Measurements from ENCODE around the gene MUC6.

The MUC6 gene

DNA sequence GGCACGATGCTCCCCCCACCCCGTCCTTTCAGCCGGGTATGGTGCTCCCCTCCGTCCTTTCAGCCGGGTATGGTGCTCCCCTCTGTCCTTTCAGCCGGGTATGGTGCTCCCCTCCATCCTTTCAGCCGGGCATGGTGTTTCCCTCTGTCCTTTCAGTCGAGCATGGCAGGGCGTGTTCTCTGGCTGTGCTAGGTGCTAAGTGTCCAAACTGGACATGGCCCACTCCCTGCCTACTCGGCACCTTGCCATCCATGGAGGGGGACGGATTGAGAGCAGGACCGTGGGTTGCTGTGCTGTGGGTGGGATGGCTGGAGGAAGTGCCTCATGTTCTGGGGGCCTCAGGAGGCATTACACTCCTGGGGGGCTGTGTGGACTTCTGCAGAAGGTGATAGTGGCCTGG lies 45.5 kb downstream of the MUC6 start:
- DNase-seq, result no peak
- Histone ChIP-seq H3K4me3 (ENCODE audit: control insufficient read depth in 1 of 7, extremely low read depth in 1 of 7, insufficient read depth in 4 of 7, low read depth in 2 of 7, low read length in 6 of 7) (no peak overlapping the region), H3K27ac (ENCODE audit: insufficient read depth in 1 of 2, low read depth in 1 of 2, low read length in 2 of 2, poor library complexity in 1 of 2, severe bottlenecking in 2 of 2) (no peak overlapping the region), H3K4me1 (ENCODE audit: control extremely low read depth in 1 of 4, control insufficient read depth in 4 of 4, insufficient read depth in 4 of 4, low read length in 3 of 4) (peaks cover 0 to 3% (median 0%) of the 10 kb centered on the region in 4 experiments), H3K27me3 (replicated peaks in 2 of 5; ENCODE audit: control insufficient read depth in 4 of 5, insufficient read depth in 5 of 5, low read length in 4 of 5) (no peaks in the 10 kb centered on the region), H3K36me3 (ENCODE audit: control insufficient read depth in 4 of 4, insufficient read depth in 4 of 4, low read length in 3 of 4) (peaks cover 19 to 82% (median 58%) of the 10 kb centered on the region in 4 experiments), H3K9me3 (ENCODE audit: control extremely low read depth in 1 of 5, control insufficient read depth in 4 of 5, insufficient read depth in 2 of 5, low read depth in 1 of 5, low read length in 4 of 5) (no peaks in the 10 kb centered on the region)
- CTCF ChIA-PET, result no interaction called here
- 98% methylated on average over 11 of the region's 12 CpGs for WGBS (ENCODE audit: insufficient coverage)
- POLR2A ChIA-PET, result no interaction called here

DNA sequence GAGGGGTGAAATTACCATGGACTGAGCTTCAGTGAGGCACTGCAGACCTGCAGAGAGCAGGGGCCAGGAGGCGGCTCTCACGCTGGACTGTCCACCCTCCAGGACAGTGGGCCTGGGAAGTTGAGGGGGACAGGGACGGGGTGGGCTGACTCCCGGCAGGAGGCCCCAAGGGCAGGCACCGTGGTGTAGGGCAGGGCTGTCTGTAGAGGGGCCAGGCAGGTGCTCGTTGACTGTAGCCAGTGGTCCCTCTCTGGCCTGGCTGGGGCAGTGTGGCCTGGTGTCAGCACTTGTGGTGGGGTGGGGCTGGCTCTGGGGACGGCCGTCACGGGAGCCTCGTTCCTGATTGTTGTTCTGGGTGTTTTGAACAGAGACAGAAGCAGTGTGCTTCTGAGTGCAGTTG lies 46.4 kb downstream of the MUC6 start:
- H3K4me3 ChIP-seq (ENCODE audit: control insufficient read depth in 1 of 7, extremely low read depth in 1 of 7, insufficient read depth in 4 of 7, low read depth in 2 of 7, low read length in 6 of 7), result no peak overlapping the region
- no peaks in the 10 kb centered on the region for H3K27me3 ChIP-seq (replicated peaks in 2 of 5; ENCODE audit: control insufficient read depth in 4 of 5, insufficient read depth in 5 of 5, low read length in 4 of 5)
- H3K4me1 ChIP-seq (ENCODE audit: control extremely low read depth in 1 of 4, control insufficient read depth in 4 of 4, insufficient read depth in 4 of 4, low read length in 3 of 4), result peaks cover 0 to 3% (median 0%) of the 10 kb centered on the region in 4 experiments
- ChIA-PET POLR2A (no interaction called here), CTCF (no interaction called here)
- WGBS (ENCODE audit: insufficient coverage), result 96% methylated on average over 6 of the region's 10 CpGs
- no peak overlapping the region for H3K27ac ChIP-seq (ENCODE audit: insufficient read depth in 1 of 2, low read depth in 1 of 2, low read length in 2 of 2, poor library complexity in 1 of 2, severe bottlenecking in 2 of 2)
- no peaks in the 10 kb centered on the region for H3K9me3 ChIP-seq (ENCODE audit: control extremely low read depth in 1 of 5, control insufficient read depth in 4 of 5, insufficient read depth in 2 of 5, low read depth in 1 of 5, low read length in 4 of 5)
- no peak for DNase-seq
- H3K36me3 ChIP-seq (ENCODE audit: control insufficient read depth in 4 of 4, insufficient read depth in 4 of 4, low read length in 3 of 4), result peaks cover 26 to 85% (median 61%) of the 10 kb centered on the region in 4 experiments

DNA sequence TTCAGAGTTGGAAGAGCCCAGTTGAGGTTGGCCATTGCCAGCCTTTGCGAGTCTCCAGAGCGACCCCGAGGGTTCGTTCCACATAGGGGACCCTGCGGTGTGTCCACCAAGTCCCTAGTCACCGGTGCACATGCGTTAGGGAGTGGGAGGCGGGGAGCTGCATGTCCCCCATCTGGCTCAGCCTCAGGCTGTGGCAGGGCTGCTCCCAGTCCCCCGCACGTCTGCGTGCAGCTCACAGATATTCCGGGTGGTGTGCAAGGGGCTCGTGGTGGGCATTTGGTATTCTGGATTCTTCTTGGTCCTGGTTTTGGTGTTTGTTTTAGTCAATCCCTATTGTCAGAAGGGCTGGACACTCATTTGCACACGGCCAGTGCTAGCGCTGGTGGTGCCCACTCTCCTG lies 48.8 kb downstream of the MUC6 start:
- H3K27ac ChIP-seq (ENCODE audit: insufficient read depth in 1 of 2, low read depth in 1 of 2, low read length in 2 of 2, poor library complexity in 1 of 2, severe bottlenecking in 2 of 2), result no peak overlapping the region
- 99% methylated on average over 6 of the region's 15 CpGs for WGBS (ENCODE audit: insufficient coverage)
- ChIA-PET POLR2A (no interaction called here), CTCF (interaction anchor here (0.7 kb wide), 1 partner anchor 83 kb away, joined by 3 read pairs; no protein-coding TSS in a partner anchor)
- peaks cover 32 to 79% (median 58%) of the 10 kb centered on the region in 4 experiments for H3K36me3 ChIP-seq (ENCODE audit: control insufficient read depth in 4 of 4, insufficient read depth in 4 of 4, low read length in 3 of 4)
- no peaks in the 10 kb centered on the region for H3K9me3 ChIP-seq (ENCODE audit: control extremely low read depth in 1 of 5, control insufficient read depth in 4 of 5, insufficient read depth in 2 of 5, low read depth in 1 of 5, low read length in 4 of 5)
- H3K4me1 ChIP-seq (ENCODE audit: control extremely low read depth in 1 of 4, control insufficient read depth in 4 of 4, insufficient read depth in 4 of 4, low read length in 3 of 4), result peaks cover 0 to 3% (median 0%) of the 10 kb centered on the region in 4 experiments
- no peak overlapping the region for H3K4me3 ChIP-seq (ENCODE audit: control insufficient read depth in 1 of 7, extremely low read depth in 1 of 7, insufficient read depth in 4 of 7, low read depth in 2 of 7, low read length in 6 of 7)
- no peak for DNase-seq
- no peaks in the 10 kb centered on the region for H3K27me3 ChIP-seq (replicated peaks in 2 of 5; ENCODE audit: control insufficient read depth in 4 of 5, insufficient read depth in 5 of 5, low read length in 4 of 5)

DNA sequence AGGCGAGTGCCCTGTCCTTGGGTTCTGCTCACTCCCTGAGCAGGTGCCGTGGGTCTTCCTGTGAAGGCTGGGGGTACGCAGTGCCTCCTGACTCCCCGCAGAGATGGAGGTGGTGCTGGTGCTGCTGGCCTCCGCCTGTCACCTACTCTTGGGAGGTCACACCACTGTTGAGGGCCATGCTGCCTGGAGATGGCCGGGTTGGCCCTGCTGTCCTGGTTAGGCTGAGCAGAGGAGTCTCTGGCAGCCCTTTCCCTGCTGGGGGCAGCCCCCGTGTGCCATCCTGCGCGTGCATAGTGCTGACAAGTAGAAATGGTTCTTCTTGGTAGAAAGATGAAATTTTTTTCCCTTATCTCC lies 49.6 kb downstream of the MUC6 start:
- H3K4me1 ChIP-seq (ENCODE audit: control extremely low read depth in 1 of 4, control insufficient read depth in 4 of 4, insufficient read depth in 4 of 4, low read length in 3 of 4), result peaks cover 0 to 3% (median 0%) of the 10 kb centered on the region in 4 experiments
- no peaks in the 10 kb centered on the region for H3K27me3 ChIP-seq (replicated peaks in 2 of 5; ENCODE audit: control insufficient read depth in 4 of 5, insufficient read depth in 5 of 5, low read length in 4 of 5)
- no peaks in the 10 kb centered on the region for H3K9me3 ChIP-seq (ENCODE audit: control extremely low read depth in 1 of 5, control insufficient read depth in 4 of 5, insufficient read depth in 2 of 5, low read depth in 1 of 5, low read length in 4 of 5)
- no peak for DNase-seq
- no peak overlapping the region for H3K4me3 ChIP-seq (ENCODE audit: control insufficient read depth in 1 of 7, extremely low read depth in 1 of 7, insufficient read depth in 4 of 7, low read depth in 2 of 7, low read length in 6 of 7)
- ChIA-PET POLR2A (no interaction called here), CTCF (no interaction called here)
- H3K27ac ChIP-seq (ENCODE audit: insufficient read depth in 1 of 2, low read depth in 1 of 2, low read length in 2 of 2, poor library complexity in 1 of 2, severe bottlenecking in 2 of 2), result no peak overlapping the region
- H3K36me3 ChIP-seq (ENCODE audit: control insufficient read depth in 4 of 4, insufficient read depth in 4 of 4, low read length in 3 of 4), result peaks cover 32 to 71% (median 56%) of the 10 kb centered on the region in 4 experiments
- 100% methylated on average over 7 of the region's 9 CpGs for WGBS (ENCODE audit: insufficient coverage)

DNA sequence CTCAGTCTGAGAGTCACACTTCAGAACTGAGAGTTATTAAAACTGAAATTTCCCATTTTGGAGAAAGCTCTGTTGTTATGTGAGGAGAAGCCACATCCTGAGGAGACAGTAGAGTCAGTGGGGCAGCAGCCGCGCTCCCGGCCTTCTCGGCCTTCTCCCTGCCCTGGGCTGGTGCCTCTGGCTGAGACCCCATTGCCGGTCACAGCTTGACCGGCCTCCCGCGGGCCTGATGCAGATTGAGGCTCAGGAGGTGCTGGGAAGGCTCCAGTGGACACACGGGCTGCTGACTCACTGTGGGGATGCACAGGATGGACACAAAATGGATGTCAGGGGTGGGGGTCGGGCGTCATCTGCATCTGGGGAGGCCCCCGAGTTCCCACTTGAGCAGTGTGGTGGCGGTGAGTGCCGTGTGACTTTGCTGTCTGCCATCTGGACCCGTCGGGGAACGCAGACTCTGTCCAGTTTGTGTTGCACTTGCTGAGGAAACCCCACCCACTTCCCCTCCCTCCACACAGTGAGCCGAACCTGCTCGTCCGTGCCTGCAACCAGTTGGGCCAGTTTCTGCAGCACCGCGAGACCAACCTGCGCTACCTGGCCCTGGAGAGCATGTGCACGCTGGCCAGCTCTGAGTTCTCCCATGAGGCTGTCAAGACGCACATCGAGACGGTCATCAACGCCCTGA lies 50.1 kb downstream of the MUC6 start:
- no peaks in the 10 kb centered on the region for H3K4me1 ChIP-seq (ENCODE audit: control extremely low read depth in 1 of 4, control insufficient read depth in 4 of 4, insufficient read depth in 4 of 4, low read length in 3 of 4)
- no peak for DNase-seq
- no peak overlapping the region for H3K4me3 ChIP-seq (ENCODE audit: control insufficient read depth in 1 of 7, extremely low read depth in 1 of 7, insufficient read depth in 4 of 7, low read depth in 2 of 7, low read length in 6 of 7)
- H3K36me3 ChIP-seq (ENCODE audit: control insufficient read depth in 4 of 4, insufficient read depth in 4 of 4, low read length in 3 of 4), result peaks cover 32 to 73% (median 60%) of the 10 kb centered on the region in 4 experiments
- 92% methylated on average over 24 of the region's 28 CpGs for WGBS (ENCODE audit: insufficient coverage)
- ChIA-PET POLR2A (no interaction called here), CTCF (no interaction called here)
- H3K27me3 ChIP-seq (replicated peaks in 2 of 5; ENCODE audit: control insufficient read depth in 4 of 5, insufficient read depth in 5 of 5, low read length in 4 of 5), result no peaks in the 10 kb centered on the region
- H3K9me3 ChIP-seq (ENCODE audit: control extremely low read depth in 1 of 5, control insufficient read depth in 4 of 5, insufficient read depth in 2 of 5, low read depth in 1 of 5, low read length in 4 of 5), result no peaks in the 10 kb centered on the region
- no peak overlapping the region for H3K27ac ChIP-seq (ENCODE audit: insufficient read depth in 1 of 2, low read depth in 1 of 2, low read length in 2 of 2, poor library complexity in 1 of 2, severe bottlenecking in 2 of 2)

- H3K36me3 ChIP-seq (ENCODE audit: control insufficient read depth in 4 of 4, insufficient read depth in 4 of 4, low read length in 3 of 4), result peaks cover 32 to 75% (median 62%) of the 10 kb centered on the region in 4 experiments
- no peaks in the 10 kb centered on the region for H3K9me3 ChIP-seq (ENCODE audit: control extremely low read depth in 1 of 5, control insufficient read depth in 4 of 5, insufficient read depth in 2 of 5, low read depth in 1 of 5, low read length in 4 of 5)
- ChIA-PET CTCF (no interaction called here), POLR2A (no interaction called here)
- no peaks in the 10 kb centered on the region for H3K4me1 ChIP-seq (ENCODE audit: control extremely low read depth in 1 of 4, control insufficient read depth in 4 of 4, insufficient read depth in 4 of 4, low read length in 3 of 4)
- H3K4me3 ChIP-seq (ENCODE audit: control insufficient read depth in 1 of 7, extremely low read depth in 1 of 7, insufficient read depth in 4 of 7, low read depth in 2 of 7, low read length in 6 of 7), result no peak overlapping the region
- no peak overlapping the region for H3K27ac ChIP-seq (ENCODE audit: insufficient read depth in 1 of 2, low read depth in 1 of 2, low read length in 2 of 2, poor library complexity in 1 of 2, severe bottlenecking in 2 of 2)
- no peak for DNase-seq
- H3K27me3 ChIP-seq (replicated peaks in 2 of 5; ENCODE audit: control insufficient read depth in 4 of 5, insufficient read depth in 5 of 5, low read length in 4 of 5), result no peaks in the 10 kb centered on the region
- over 99% methylated on average over 18 of the region's 20 CpGs for WGBS (ENCODE audit: insufficient coverage)
Measured at GRCh38 chr11:985848-986247, 50.7 kb downstream of the MUC6 start.

DNA sequence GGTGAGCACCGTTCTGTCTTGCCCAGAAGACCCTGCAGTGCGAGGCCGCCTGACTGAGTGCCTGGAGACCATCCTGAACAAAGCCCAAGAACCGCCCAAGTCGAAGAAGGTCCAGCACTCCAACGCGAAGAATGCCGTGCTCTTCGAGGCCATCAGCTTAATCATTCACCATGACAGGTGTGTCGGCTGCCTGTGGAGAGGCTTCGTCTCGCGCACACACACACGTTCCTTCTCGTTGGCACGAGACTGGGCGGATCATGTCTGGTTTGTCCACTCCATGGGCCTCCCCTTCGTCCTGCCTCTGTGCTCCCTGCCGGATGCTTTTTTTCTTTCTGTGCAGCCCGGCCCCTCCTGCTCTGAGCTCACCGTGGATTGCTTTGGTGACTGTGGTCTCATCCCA lies 51.1 kb downstream of the MUC6 start:
- Histone ChIP-seq H3K36me3 (ENCODE audit: control insufficient read depth in 4 of 4, insufficient read depth in 4 of 4, low read length in 3 of 4) (peaks cover 31 to 77% (median 64%) of the 10 kb centered on the region in 4 experiments), H3K27me3 (replicated peaks in 2 of 5; ENCODE audit: control insufficient read depth in 4 of 5, insufficient read depth in 5 of 5, low read length in 4 of 5) (no peaks in the 10 kb centered on the region), H3K4me3 (ENCODE audit: control insufficient read depth in 1 of 7, extremely low read depth in 1 of 7, insufficient read depth in 4 of 7, low read depth in 2 of 7, low read length in 6 of 7) (no peak overlapping the region), H3K27ac (ENCODE audit: insufficient read depth in 1 of 2, low read depth in 1 of 2, low read length in 2 of 2, poor library complexity in 1 of 2, severe bottlenecking in 2 of 2) (no peak overlapping the region), H3K4me1 (ENCODE audit: control extremely low read depth in 1 of 4, control insufficient read depth in 4 of 4, insufficient read depth in 4 of 4, low read length in 3 of 4) (no peaks in the 10 kb centered on the region), H3K9me3 (ENCODE audit: control extremely low read depth in 1 of 5, control insufficient read depth in 4 of 5, insufficient read depth in 2 of 5, low read depth in 1 of 5, low read length in 4 of 5) (no peaks in the 10 kb centered on the region)
- DNase-seq, result no peak
- 98% methylated on average over 17 of the region's 21 CpGs for WGBS (ENCODE audit: insufficient coverage)
- CTCF ChIA-PET, result interaction anchor here (1.3 kb wide), 1 partner anchor 11 kb away, joined by 5 read pairs; no protein-coding TSS in a partner anchor
- POLR2A ChIA-PET, result no interaction called here

Data from common myeloid progenitor, CD34-positive (primary cell).